Motor neuron (in vitro differentiated cells): ENCODE measurements around the gene PBX4. TPM values are rescaled to one million over a fixed set of nuclear protein-coding genes. Genes with fewer than 3 reads are reported as not detected.
A peak's percentile ranks its signal among the peaks of the same experiment; 100 is the strongest.

Experiments
- ATAC-seq, 8 experiments: fragments of 200-7000 bp; cut with Tn5 transposase; replicated peaks in 6 of 8; 2 replicates each; pipeline ENCODE4 v1.8.0; 2021; ENCODE audit warnings: mild to moderate bottlenecking in 8 of 8, moderate library complexity in 8 of 8
- H3K27ac ChIP-seq, 2 donors: fragments of 250-450 bp; sonication (Bioruptor Pico); 2 replicates each; pipeline ENCODE4 v1.9.0; 2021; ENCODE audit warnings: antibody characterized with exemption in 2 of 2, mild to moderate bottlenecking in 2 of 2, moderate library complexity in 1 of 2
- H3K4me1 ChIP-seq, 2 donors: fragments of 250-450 bp; sonication (Bioruptor Pico); replicated peaks in 1 of 2; 2 replicates each; pipeline ENCODE4 v1.6.1; 2021; ENCODE audit warnings: antibody characterized with exemption in 2 of 2, mild to moderate bottlenecking in 2 of 2, moderate library complexity in 1 of 2
- H3K4me3 ChIP-seq, 5 donors: fragments of 250-450 bp; sonication (Bioruptor Pico); 2 replicates each; pipeline ENCODE4 v1.9.0; 2021; ENCODE audit warnings: antibody characterized with exemption in 5 of 5, mild to moderate bottlenecking in 5 of 5, moderate library complexity in 4 of 5
- WGBS, 10 experiments: fragments of 450-650 bp; shearing (Covaris generic); methylation state at CpG; one replicate each; pipeline ENCODE4 v1.0.0; 2022; 5-methylcytosine and 5-hydroxymethylcytosine counted together
- in situ Hi-C, 9 experiments: fragments of 400-800 bp; cut with MboI; loops; one replicate each; pipeline ENCODE4 v1.15.0; 2021; ENCODE audit warnings: low sequenced_read_pairs in 9 of 9, low pct_unique_long_range_greater_than_20kb in 2 of 9; ENCODE audit not compliant: unreplicated experiment in 9 of 9
- total RNA-seq, 8 experiments: library from RNA; unstranded; fragments of 300-600 nt; gene quantifications; 2 replicates each; pipeline versions ENCODE4 v1.2.3 to v1.2.4, GENCODE V29; 2022

PBX4 gene
- total RNA-seq, 8 experiments from 2014 or later, result 0.87 to 6.4 (median 3.7) TPM; not detected in 1

- ATAC-seq, result peak in 2 of 8 experiments; percentile 63 to 69
- no peak overlapping the region for H3K27ac ChIP-seq
- in situ Hi-C loops, result no loop called here
- H3K4me3 ChIP-seq, result no peak overlapping the region
- WGBS, 10 experiments, result 52 to 100% (median 95%) methylated on average over 1 to 14 of the region's 25 CpGs
- H3K4me1 ChIP-seq, result no peaks in the 10 kb centered on the region
These were observed 49.4 kb downstream of the PBX4 start for GRCh38 chr19:19568802-19569756.

GRCh38 chr19:19567391-19567790 is 51.1 kb downstream of the PBX4 start:
- no peak for ATAC-seq
- Histone ChIP-seq H3K4me3 (no peak overlapping the region), H3K4me1 (no peaks in the 10 kb centered on the region), H3K27ac (no peak overlapping the region)
- in situ Hi-C loops, result no loop called here
- 20 to 100% (median 64%) methylated on average over 1 to 2 of the region's 3 CpGs; no CpG with 5 or more reads in 6 of the 10 experiments for WGBS, 10 experiments

GRCh38 chr19:19566306-19566705 is 52.2 kb downstream of the PBX4 start:
- H3K4me3 ChIP-seq, result no peak overlapping the region
- WGBS, 10 experiments, result 30 to 100% (median 79%) methylated on average over 1 to 6 of the region's 7 CpGs; no CpG with 5 or more reads in 2 of the 10 experiments
- no peaks in the 10 kb centered on the region for H3K4me1 ChIP-seq
- in situ Hi-C loops, result no loop called here
- no peak for ATAC-seq
- no peak overlapping the region for H3K27ac ChIP-seq

GRCh38 chr19:19563348-19563848 is 55.1 kb downstream of the PBX4 start:
- in situ Hi-C loops, result no loop called here
- no peak for ATAC-seq
- H3K27ac ChIP-seq, result no peak overlapping the region
- H3K4me1 ChIP-seq, result no peaks in the 10 kb centered on the region
- 100% methylated on average over 1 to 2 of the region's 17 CpGs; no CpG with 5 or more reads in 8 of the 10 experiments for WGBS, 10 experiments
- H3K4me3 ChIP-seq, result no peak overlapping the region

- Histone ChIP-seq H3K4me1 (no peaks in the 10 kb centered on the region), H3K4me3 (no peak overlapping the region), H3K27ac (no peak overlapping the region)
- in situ Hi-C loops, result no loop called here
- ATAC-seq, result peak in 5 of 8 experiments; percentile 12 to 47 (median 16)
- 100% methylated on average over 2 of the region's 17 CpGs; no CpG with 5 or more reads in 9 of the 10 experiments for WGBS, 10 experiments
These were observed 55.7 kb downstream of the PBX4 start for GRCh38 chr19:19562665-19563347.

GRCh38 chr19:19561946-19562664 is 56.4 kb downstream of the PBX4 start:
- ATAC-seq, result no peak
- Histone ChIP-seq H3K4me1 (no peaks in the 10 kb centered on the region), H3K4me3 (no peak overlapping the region), H3K27ac (no peak overlapping the region)
- WGBS, 10 experiments, result 51 to 92% (median 82%) methylated on average over 1 to 9 of the region's 26 CpGs; no CpG with 5 or more reads in 6 of the 10 experiments
- in situ Hi-C loops, result no loop called here

- in situ Hi-C loops, result no loop called here
- H3K4me3 ChIP-seq, result no peak overlapping the region
- no peaks in the 10 kb centered on the region for H3K4me1 ChIP-seq
- 40 to 83% (median 60%) methylated on average over 1 to 3 of the region's 4 CpGs; no CpG with 5 or more reads in 6 of the 10 experiments for WGBS, 10 experiments
- peak in 1 of 8 experiments; percentile 54 for ATAC-seq
- no peak overlapping the region for H3K27ac ChIP-seq
These were observed 58.6 kb downstream of the PBX4 start for GRCh38 chr19:19559931-19560330.

GRCh38 chr19:19558636-19559035 is 59.9 kb downstream of the PBX4 start:
- no peak overlapping the region for H3K4me3 ChIP-seq
- H3K4me1 ChIP-seq, result peaks cover 0 to 2% of the 10 kb centered on the region in 2 donors
- no peak overlapping the region for H3K27ac ChIP-seq
- ATAC-seq, result no peak
- 86 to 100% (median 90%) methylated on average over 1 to 5 of the region's 16 CpGs; no CpG with 5 or more reads in 5 of the 10 experiments for WGBS, 10 experiments
- in situ Hi-C loops, result no loop called here

GRCh38 chr19:19558055-19558454 is 60.4 kb downstream of the PBX4 start:
- no peak overlapping the region for H3K27ac ChIP-seq
- no peak overlapping the region for H3K4me3 ChIP-seq
- in situ Hi-C loops, result no loop called here
- 87% methylated on average over 3 of the region's 15 CpGs; no CpG with 5 or more reads in 9 of the 10 experiments for WGBS, 10 experiments
- peaks cover 0 to 2% of the 10 kb centered on the region in 2 donors for H3K4me1 ChIP-seq
- ATAC-seq, result no peak

- WGBS, 10 experiments, result 72 to 100% (median 88%) methylated on average over 1 to 13 of the region's 34 CpGs; no CpG with 5 or more reads in 7 of the 10 experiments
- peak; percentile 33 to 77 (median 42) for ATAC-seq
- H3K4me3 ChIP-seq, result no peak overlapping the region
- H3K27ac ChIP-seq, result no peak overlapping the region
- H3K4me1 ChIP-seq, result peaks cover 0 to 2% of the 10 kb centered on the region in 2 donors
- in situ Hi-C loops, result no loop called here
These were observed 64.1 kb downstream of the PBX4 start for GRCh38 chr19:19554074-19555023.

- peaks cover 0 to 2% of the 10 kb centered on the region in 2 donors for H3K4me1 ChIP-seq
- in situ Hi-C loops, result no loop called here
- no peak for ATAC-seq
- 60 to 98% methylated on average over 3 to 9 of the region's 10 CpGs; no CpG with 5 or more reads in 8 of the 10 experiments for WGBS, 10 experiments
- no peak overlapping the region for H3K27ac ChIP-seq
- H3K4me3 ChIP-seq, result no peak overlapping the region
These were observed 64.8 kb downstream of the PBX4 start for GRCh38 chr19:19553670-19554069.

GRCh38 chr19:19552798-19553197 is 65.7 kb downstream of the PBX4 start:
- no CpG with 5 or more reads among the region's 6 CpGs for WGBS, 10 experiments
- ATAC-seq, result peak in 6 of 8 experiments; percentile 21 to 72 (median 46)
- in situ Hi-C loops, result no loop called here
- no peak overlapping the region for H3K27ac ChIP-seq
- peaks cover 0 to 2% of the 10 kb centered on the region in 2 donors for H3K4me1 ChIP-seq
- no peak overlapping the region for H3K4me3 ChIP-seq
